ENCODE results near the gene METAP1D.

GRCh38 chr2:172102391-172103359 is 102.9 kb downstream of the METAP1D start, which contains the start of gene DLX2:
- TF ChIP-seq POLR2A (IDR thresholded peaks at IDR 0.05) (no peak), CTCF (IDR thresholded peaks at IDR 0.05) (no peak), POLR2AphosphoS5 (IDR thresholded peaks at IDR 0.05) (peak in 1 of 2 donors; percentile 16)
